NCI-H128 (cell line): Measurements from ENCODE around the gene ALDH16A1.

Experiments
- DNase-seq: peaks from one replicate; lab custom pipeline; 2025; ENCODE audit not compliant: unreplicated experiment; lab: John Stamatoyannopoulos, UW

Gene ALDH16A1

GRCh38 chr19:49507803-49508494 is 54.9 kb downstream of the ALDH16A1 start:
- DNase-seq = no peak

GRCh38 chr19:49512970-49513745 is 60.1 kb downstream of the ALDH16A1 start:
- DNase-seq = peak; percentile 14

GRCh38 chr19:49513746-49514118 is 60.7 kb downstream of the ALDH16A1 start:
- no peak for DNase-seq

GRCh38 chr19:49514151-49514550 is 61.1 kb downstream of the ALDH16A1 start:
- DNase-seq = no peak

- no peak for DNase-seq
Measured at GRCh38 chr19:49515767-49516166, 62.7 kb downstream of the ALDH16A1 start.

- DNase-seq = no peak
Measured at GRCh38 chr19:49518033-49518432, 65.0 kb downstream of the ALDH16A1 start.
